GM12801 (cell line): Measurements from ENCODE around the gene CDH8.

Experiments used
- TF ChIP-seq, protein P1 (sequence below): IDR thresholded peaks from one replicate; pipeline ENCODE4 v1.5.1; 2011; ENCODE audit warnings: control low read depth; ENCODE audit not compliant: insufficient read length; ENCODE audit errors: extremely low read depth

CDH8 gene

DNA sequence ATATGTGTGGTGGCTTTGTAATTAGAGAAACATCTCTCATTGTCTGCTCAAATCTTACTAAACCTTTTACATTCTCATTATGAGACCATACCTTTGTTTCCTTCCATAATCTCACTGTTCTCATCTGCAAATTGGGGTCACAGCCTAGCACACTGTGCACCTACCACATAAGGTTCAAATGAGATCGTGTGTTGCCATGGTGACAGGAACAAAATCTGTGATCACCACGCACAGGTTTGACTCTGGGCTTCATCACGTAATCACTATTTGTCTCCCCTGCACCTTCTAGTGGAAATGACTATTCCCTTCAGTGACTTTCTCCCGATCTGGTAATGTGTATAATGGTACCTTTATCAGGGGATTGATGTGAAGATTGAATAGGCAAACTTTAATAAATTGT lies 26.1 kb downstream of the CDH8 start:
- TF ChIP-seq, protein P1, sequence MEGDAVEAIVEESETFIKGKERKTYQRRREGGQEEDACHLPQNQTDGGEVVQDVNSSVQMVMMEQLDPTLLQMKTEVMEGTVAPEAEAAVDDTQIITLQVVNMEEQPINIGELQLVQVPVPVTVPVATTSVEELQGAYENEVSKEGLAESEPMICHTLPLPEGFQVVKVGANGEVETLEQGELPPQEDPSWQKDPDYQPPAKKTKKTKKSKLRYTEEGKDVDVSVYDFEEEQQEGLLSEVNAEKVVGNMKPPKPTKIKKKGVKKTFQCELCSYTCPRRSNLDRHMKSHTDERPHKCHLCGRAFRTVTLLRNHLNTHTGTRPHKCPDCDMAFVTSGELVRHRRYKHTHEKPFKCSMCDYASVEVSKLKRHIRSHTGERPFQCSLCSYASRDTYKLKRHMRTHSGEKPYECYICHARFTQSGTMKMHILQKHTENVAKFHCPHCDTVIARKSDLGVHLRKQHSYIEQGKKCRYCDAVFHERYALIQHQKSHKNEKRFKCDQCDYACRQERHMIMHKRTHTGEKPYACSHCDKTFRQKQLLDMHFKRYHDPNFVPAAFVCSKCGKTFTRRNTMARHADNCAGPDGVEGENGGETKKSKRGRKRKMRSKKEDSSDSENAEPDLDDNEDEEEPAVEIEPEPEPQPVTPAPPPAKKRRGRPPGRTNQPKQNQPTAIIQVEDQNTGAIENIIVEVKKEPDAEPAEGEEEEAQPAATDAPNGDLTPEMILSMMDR: no peak

DNA sequence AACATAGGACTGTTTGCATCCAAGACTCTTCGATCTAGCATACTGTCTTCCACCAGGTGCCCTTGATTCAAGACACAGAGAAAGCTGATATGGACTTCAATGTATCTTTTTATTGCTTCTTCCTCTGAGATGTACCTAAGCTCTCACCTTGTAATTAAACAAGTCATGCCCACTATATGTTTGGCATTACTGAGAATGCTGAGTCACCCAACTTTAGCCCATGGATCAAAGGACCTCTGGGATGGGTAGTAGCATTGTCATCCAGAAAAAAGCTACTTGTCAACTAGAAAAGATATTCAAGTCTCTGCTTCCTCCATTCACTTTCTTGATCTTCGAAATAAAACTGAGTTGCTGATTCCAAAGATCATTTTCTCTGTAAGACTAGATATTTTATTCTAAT lies 37.8 kb downstream of the CDH8 start:
- TF ChIP-seq, protein P1: no peak

GRCh38 chr16:61993108-61993507 lies 43.1 kb downstream of the CDH8 start:
- TF ChIP-seq, protein P1: no peak

GRCh38 chr16:61987474-61988012 lies 48.7 kb downstream of the CDH8 start:
- TF ChIP-seq, protein P1: no peak

DNA sequence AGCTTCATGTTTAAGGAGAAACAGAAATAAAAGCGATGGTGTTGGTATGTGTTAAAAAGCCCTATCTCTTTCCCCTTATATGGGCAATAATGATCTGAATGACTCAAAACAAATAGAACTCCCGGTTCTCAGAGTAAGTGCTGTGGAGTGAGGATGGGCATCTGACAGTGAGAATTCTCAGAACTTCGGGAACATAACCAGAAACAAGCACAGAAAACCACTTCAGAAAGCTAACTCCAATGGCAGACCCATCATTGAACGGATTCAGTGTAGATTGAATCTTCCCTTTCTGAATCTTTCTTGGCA lies 67.2 kb downstream of the CDH8 start:
- TF ChIP-seq, protein P1: no peak

- TF ChIP-seq, protein P1: no peak
These were observed 67.8 kb downstream of the CDH8 start for GRCh38 chr16:61968242-61969076.

GRCh38 chr16:61957075-61957855 lies 79.0 kb downstream of the CDH8 start:
- TF ChIP-seq, protein P1: no peak
